Suprapubic skin (tissue), 2 donors: ENCODE results near the gene FSIP1.

Experiments
- EP300 ChIP-seq: sonication (generic); formaldehyde crosslinking; IDR thresholded peaks from one replicate; pipeline ENCODE4 v1.6.1; 2017; ENCODE audit warnings: antibody characterized with exemption
- POLR2A ChIP-seq, 2 donors: fragments of 450-650 bp; IDR thresholded peaks; one replicate each; pipeline ENCODE4 v1.6.1; 2017; ENCODE audit warnings: antibody characterized with exemption in 2 of 2, mild to moderate bottlenecking in 2 of 2, moderate library complexity in 2 of 2

- no peak for TF ChIP-seq EP300
- no peak for TF ChIP-seq POLR2A (IDR thresholded peaks at IDR 0.05)
Measured at GRCh38 chr15:39817892-39818291, 35.3 kb upstream of the FSIP1 start.
